NCI-H526 (cell line): ENCODE measurements around the gene MED26.

Experiments
- DNase-seq, 2 experiments: peaks; one replicate each; lab custom pipeline; 2025; lab: John Stamatoyannopoulos, UW

The MED26 gene

DNA sequence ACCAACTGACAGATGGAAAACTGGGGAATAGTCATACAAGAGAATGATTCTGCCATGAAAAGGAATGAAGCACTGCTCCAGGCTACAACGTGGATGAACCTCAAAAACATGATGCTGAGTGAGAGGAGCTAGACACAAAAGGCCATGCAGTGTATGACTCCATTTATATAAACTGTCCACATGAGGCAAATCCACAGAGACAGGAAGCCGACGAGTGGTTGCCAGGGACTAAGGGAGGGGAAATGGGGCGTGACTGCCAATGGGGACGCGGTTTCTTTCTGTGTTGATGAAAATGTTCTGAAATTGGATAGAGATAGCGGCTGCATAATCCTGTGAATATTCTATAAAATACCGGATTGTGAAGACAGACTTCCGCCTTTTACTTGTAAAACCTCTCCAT is 21.7 kb upstream of the MED26 start:
- no peak for DNase-seq

DNA sequence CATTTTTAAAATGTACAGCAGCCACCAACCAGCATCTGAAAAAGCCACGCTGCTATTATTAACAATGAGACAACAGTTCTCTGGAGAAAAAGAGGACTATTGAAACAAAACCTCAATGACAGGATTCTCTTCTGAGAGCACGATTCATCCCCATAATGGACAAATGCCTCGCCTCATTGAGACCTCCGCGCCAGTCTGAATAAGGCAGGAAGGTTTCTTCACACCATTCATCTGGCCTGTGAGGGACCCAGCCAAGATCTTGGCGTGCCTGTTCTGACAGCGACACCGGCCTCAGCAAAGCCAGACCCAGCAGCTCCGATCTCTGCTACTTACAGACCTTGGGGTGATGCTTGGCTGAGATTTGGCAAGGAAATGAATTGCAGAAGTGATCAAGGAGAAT is 17.1 kb upstream of the MED26 start:
- no peak for DNase-seq

DNA sequence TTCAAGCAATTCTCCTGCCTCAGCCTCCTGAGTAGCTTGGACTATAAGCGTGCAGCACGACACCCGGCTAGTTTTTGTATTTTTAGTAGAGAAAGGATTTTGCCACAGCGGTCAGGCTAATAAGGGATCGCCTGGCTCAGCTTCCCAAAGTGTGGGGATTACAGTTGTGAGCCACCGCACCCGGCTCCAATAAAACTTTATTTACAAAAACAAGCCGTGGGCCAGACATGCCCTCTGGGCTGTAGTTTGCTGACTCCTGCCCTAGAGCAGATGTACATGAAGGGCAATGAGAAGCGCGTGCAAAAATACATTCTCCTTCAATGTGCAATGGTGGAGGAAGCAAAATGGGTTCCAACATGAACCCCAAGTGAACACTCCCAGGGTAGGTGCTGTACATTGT is 13.7 kb upstream of the MED26 start:
- no peak for DNase-seq

DNA sequence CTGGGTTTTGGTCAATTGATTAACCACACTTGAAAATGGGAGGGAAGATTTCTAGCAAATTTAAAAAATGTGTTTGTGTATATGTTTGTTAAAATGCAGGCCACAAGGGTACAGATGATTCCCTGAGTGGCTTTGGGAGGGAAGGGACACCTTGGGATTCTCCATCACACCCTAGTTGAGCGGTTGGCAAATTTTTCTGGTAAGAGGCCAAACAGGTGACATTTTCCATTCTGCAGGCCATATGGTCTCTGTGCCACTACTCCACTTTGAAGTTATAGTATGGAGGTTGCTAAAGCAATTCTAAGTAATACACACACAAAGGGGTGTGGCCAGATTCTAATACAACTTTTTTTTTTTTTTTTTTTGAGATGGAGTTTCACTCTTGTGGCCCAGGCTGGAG is 12.9 kb upstream of the MED26 start:
- no peak for DNase-seq

DNA sequence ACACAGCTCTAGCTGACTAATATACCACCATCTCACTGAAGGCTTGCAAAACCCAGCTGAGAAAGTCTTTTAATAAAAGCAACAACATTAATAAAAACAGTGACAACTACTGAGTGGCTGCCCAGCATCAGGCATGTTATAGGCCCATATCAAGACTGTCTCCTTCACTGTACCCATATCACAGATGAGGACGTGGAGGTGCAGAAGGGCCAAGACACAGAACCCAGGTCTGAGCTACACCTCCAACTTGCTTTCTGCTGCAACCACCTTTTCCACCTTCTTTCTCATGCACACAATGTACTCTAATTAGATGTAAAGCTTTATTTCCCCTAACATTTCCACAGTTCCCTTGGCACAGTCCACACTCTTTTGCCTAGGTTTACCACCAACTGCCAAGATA is 10.7 kb upstream of the MED26 start:
- DNase-seq, result no peak

DNA sequence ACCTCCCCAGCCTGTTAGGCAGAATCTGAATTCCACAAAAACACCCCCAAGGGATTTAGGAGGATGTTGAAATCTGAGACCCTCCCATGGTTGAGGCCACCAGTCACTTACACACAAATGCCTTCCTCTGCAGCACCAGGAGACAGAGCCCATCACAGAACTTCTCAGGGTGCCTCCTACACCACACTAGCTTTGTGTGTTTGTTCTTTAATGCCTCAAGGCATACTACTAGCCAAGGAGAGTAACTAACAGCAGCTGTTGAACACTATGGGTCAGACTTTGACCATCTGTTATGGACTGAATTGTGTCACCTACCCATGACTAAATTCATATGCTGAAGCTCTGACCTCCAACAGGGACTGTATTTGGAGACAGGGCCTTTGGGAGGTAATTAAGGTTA is 9.5 kb upstream of the MED26 start:
- no peak for DNase-seq

DNA sequence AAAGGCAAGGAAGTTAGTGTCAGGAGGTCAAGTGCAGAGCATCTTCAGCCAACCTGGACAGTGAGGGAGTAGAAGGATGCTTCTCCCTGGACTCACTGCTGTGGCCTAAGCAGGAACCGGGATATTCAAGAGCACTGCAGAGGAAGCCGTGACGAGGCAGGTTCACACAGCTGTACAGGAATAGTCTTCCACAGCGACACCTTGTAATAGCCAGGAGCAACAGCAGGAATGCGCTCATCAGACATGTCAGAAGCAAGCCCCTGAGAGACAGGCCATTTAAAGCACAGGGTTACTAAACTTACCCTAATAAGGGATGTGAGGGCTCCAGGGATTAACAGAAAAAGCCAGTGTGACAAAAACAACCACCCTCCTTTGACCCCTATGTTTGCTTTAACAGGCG is 3.5 kb upstream of the MED26 start:
- no peak for DNase-seq

DNA sequence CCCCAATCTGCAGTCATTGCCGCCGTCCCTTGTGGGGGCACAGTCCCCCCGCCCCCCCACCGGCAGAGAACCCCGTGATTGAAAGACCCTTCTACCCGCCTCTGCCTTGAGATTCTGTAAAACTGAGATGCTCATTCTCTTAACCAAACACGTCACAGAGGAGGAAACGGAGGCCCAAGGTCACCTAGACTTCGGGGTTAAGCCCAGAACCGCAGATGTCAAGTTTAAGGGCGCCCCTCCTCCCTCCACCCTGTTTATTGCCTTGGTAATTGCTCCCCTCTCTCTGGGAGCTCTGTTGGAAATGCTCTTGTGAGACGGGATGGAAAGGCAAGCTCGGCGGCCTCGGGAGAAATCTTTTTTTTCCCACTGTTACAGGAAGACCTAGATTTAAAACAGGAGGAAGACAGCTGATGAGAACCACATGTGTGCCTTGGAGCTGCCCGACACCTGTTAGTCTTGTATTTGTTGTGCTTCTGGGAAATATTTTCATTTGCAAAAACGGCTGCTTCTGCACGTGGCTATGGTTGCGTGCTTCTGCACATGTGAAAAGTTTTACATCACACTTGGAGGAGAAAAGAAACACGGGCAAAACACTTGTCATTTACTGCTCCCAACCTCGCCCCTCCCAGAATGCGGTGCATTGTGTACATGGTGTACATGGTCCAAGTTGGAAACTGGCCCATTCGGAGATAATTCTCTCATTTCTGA is 1.1 kb upstream of the MED26 start:
- DNase-seq, result peak in 1 of 2 experiments; percentile 32

DNA sequence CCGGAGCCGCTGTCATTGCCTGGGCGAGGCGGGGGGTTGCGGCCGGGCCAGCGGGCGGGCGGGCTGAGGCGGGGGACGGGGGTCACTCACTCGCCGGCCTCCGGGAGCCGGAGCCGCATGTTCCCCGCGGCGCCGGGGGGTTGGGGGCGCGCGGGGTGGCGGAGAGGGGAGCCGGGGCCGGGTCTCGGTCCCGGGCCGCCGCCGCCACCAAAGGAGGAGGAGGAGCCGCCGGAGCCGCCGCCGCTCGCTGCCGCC is 149 bp downstream of the MED26 start:
- DNase-seq, result no peak

DNA sequence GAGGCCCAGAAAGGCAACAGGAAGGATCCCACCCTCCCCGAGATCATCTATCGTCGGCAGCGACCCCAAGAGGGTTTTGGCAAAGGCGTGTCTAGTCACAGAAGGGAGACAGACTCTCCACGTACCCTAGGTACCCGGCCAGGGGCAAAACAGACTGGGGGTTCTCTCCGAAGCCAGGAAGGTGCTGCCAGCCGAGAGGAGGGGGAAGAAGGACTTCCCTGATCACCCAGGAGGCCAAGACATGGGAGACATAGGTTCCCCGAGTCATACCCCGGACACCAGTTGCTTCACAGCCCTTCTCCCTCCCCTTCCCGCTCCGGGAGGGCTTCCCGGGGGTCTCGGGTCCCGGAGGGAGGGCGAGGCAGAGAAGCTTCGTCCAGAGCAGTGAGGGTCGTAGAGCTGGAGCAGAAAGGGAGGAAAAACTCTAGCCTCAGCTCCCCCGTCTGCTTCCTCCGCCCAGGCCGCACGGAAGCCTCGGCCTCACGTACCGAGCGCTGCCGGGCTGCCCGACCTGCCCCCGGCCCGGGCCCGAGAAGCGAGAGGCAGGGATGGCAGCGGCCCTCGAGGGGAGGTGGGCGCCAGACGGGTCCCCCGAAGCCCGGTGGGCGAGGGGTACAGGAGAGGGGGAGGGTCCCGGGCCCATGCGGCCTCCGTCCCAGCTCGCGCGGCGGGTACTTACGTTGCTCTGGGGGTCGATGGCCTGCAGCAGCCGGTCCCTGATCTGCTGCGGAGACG is 644 bp downstream of the MED26 start:
- DNase-seq, result no peak

DNA sequence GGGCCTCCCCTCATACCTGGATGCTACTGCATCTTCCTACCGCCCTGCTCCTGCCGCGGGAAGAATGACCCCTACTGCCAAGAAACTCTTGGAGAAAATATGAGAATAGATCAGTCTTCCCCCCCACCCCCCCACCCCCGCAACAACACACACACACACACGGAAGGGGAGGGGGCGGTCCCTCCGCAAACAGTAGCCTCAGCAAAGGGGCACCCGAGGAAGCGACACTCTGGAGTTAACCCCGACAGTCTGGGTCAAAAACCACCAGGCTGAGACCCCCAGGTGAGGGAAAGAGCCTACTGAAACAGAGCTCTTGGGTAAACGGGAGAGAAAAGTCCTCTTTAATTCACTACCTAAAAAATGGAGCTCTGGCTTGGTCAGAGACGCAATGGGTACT is 1.2 kb downstream of the MED26 start:
- no peak for DNase-seq

DNA sequence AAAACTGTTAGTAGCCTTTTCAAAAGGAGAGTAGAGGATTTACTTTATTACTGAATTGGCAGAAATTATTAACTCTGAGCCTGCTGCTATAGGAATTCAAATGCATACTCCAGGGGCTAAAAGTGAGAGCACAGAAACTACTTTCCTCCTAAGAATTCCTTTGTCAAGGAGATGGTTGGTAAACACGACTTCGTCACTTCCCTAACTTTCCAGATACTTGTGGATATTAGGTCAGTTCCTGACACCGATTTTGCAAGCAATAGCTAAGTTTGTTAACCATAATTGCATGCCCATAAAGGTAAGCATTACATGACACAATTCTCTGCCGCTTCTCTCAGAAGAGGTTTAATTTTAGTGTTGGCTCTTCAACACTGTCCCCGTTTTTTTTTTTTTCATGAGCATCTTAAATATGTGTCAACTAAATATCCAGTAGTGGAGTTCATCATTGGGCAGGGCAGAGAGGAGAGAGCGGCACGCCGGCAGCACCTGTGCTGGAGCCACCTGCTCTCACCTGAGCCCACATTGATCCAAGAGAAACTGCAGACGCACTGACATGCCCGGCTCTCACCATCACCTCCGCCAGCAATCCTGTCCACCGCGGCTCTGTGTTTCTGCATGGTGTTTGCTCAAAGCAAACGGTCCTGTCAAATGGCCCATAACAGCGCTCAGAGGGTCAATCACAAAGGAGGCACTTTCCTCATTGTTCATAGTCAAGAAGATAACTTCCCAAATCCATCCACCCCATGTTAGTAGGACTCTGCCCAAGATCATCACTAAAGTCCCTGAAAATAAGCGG is 2.6 kb downstream of the MED26 start:
- no peak for DNase-seq

DNA sequence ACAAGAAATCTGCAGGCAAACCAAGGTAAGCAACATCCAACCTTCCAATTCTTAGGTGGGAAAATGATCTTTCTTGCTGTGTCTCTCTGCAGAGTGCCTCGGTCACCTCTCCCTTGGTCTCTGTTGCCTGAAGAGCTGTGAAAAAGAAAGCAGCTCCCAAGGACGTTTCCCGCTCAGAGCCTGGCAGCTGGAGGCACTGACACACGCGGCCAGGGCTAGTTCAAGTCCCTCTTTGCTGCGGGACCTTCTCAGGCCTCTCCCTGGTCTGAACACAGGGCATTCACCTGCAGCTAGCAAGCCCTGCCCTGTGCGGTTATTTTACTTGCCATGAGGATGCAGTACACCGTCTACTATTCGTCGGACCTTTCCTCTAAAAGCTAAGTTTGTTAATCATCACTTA is 3.8 kb downstream of the MED26 start:
- DNase-seq, result no peak

DNA sequence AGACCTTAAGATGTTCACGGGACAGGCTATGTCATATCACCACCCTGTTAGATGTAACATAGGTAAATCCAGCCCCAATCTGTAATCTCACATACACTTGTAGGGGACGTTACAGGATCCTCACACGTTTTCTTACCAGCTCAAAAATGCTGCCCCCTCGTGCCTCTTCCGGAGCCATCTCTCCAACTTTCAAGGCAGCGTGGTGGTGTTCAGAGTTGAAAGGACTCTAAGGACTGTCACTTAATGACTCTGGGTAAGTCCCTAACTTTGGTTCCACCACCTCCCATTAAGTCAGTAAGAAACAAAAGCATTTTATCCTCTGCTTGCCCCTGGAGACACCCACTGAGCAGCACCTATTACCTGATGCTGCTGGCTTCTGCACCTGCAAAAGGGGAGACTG is 4.4 kb downstream of the MED26 start:
- no peak for DNase-seq

DNA sequence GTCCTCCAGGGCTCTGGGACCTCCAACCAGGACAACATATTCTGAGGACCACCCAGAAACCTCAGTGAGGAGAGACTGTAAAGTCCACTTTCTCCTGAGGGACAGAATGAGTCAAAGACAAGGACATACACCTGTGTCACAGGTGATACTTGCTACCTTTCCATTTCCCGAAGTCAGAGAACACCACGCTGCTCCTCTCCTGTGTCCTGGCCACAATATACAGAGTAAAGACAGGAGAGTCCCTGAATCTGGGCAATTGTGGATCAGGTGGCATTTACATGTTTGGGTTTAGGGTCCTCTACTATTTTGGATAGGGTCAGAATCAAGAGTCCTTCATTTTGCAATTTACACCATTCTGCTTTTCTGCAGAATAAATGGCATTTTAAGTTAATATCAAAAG is 4.9 kb downstream of the MED26 start:
- DNase-seq, result no peak

DNA sequence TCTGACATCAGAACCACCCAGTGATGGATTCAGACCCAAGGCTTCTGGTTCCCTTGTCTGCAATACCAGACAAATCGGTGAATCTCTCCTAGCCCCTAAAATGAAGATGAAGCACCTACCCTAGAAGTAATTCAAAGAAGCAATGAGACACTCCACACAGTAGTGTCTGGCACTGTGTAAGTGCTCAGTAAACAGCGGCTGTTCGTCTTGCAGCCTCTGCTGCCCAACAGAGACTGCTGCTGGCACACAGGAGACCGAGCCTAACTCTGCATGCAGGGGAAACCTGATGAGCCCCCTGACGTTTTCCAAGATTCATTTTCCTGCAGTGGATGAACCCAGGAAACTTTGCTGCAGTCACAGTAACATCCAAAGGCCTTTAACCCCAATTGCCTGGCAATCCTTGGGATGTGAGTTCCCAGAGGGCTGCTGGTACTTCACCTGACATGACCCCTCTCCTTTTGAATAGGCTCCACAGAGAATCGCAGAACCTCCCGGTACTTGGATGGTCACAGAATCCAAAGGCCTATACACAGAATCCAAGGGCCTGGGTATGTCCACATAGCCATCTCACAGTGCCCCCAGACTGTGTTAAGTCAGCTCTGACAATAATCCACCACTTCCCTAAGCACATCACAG is 6.7 kb downstream of the MED26 start:
- no peak for DNase-seq

DNA sequence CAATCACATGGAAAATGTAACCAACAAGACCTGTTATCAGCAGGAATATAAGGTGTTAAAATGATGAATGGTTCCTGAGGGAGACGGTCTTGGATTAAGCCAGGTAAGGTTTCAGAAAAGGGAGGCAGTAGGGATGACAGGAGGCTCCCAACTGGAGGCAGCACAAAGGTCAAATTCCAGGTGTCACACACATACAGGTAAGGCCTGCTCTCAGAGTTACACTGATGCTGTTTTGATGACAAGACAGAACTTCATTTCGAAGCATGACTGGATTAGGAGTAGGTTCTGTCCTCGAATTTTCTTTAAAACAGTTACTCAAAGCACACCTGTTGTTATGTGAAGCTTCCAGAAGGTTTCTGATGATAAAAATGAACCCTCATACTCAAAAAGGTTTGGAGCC is 7.4 kb downstream of the MED26 start:
- no peak for DNase-seq

DNA sequence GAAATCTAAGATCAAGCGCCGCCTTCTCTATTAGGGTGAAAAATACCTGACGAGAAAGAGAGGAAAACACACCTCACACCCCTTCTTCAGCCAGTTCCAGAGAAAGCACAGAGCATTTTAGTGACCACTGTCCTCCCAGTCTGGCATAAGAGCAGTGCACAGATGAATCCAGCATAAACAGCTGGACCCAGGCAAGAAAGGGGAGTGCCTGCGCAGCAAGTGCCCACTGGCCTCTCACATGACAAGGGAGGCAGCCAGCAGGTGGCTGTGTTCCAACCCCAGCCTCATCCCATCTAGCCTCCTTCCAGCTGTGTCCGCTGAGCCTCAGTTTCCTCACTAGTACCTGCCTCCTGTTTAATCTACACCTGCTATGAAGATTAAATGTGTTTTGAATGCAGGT is 8.0 kb downstream of the MED26 start:
- no peak for DNase-seq

DNA sequence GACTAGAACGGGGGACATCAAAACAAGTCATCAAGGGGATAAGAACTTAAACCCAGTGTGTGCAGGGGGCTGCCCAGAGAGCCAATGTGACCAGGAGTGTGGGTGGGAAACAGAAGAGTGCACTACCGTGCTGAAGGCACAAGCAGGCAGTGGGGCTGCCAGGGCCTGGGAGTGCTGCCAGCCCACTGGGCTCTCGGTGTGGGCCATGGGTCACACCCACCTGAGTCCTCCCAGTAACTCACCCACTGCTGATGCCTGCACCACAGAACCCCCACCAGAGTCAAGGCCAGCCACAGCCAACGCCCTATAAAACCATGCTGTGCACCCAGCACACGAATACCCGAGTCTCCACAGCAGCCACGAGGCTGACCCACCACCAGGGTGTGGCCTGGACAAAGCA is 8.5 kb downstream of the MED26 start:
- no peak for DNase-seq

DNA sequence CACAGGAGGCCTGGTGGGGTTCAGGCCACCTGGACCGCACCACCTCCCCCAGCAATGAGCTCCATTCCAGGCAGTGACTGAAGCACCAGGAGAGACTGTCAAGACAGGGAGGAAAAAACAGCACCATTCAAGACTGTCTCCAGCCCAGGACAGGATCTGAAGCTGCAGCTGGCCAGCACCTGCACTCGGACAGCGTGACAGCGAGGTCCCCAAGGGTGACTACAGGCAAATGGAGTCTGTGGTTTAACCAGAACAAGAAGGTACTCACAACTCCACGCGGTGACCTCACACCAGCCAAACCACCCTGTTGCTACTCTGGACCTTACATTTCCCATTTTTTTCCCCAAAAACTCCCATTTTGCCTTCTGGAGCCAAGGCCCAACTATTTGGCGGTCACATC is 9.8 kb downstream of the MED26 start:
- DNase-seq, result no peak

DNA sequence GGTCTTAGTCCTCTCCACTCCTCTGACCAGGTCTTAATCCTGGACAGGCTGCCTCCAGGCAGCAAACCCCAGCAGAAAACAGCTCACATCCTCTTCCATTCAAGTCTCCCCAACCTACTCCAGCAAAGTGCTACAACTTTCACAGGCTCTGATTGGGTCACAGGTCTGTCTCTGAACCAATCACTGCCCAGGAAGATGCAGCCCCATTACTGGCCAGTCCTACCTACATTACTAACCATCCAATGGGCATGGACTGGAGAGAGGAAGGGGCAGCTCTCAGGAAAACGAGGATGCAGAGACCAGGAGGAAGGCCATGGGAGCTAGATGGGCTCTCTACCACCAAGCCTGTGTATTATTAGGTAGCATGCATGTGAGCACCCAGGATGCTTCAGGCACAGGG is 12.2 kb downstream of the MED26 start:
- DNase-seq, result no peak

DNA sequence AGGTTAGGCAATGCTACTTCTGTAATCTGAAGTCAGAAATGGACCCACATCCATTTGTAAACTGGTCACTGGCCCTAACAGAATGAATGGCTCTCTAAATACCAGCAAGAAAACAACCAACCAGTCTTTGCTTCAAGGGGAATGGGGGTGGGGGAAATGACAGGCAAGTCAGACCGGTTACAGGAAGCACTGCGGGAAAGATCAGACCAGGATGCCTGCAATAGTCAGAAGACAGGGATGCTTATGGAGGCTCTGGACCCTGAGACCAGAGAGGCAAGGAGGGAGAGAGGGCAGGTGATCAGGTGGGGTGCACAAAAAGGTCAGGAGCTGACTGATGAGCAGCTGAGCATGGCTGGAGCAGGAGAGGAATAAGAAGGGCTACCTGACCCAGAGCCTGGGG is 13.1 kb downstream of the MED26 start:
- no peak for DNase-seq

DNA sequence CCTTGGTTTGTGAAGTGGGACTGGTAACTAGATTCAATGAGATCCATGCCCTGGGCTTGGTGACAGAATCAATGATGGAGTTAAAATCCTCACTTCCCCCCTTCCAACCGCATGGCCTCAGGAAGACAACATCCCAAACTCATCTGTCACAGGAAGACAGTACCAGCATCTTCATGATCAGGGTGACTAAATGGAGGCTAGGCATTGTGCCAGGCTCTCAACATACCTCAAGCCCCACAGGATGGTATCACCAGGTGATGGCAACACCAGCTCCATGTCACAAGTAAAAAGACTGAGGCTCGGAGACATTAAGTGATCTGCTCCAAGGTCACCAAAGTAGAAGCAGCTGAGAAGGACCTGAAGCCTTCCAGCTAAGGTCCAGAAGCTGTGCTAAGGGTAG is 14.2 kb downstream of the MED26 start:
- no peak for DNase-seq
